SK-N-SH (cell line): ENCODE results near the gene MACROD2. TPM values are rescaled to one million over a fixed set of nuclear protein-coding genes. Genes with fewer than 3 reads are reported as not detected.

ENCODE experiments used
- CTCF ChIA-PET: fragments of 300-600, 350-600 bp; formaldehyde crosslinking; extraction: SDS; loops from one replicate; lab custom pipeline; 2021; lab: Yijun Ruan, JAX
- POLR2A ChIA-PET: fragments of 350-600 bp; sonication (Branson Sonifier 250); formaldehyde crosslinking; extraction: SDS; loops from one replicate; lab custom pipeline; 2020; ENCODE audit warnings: antibody characterized with exemption, inconsistent platforms; lab: Yijun Ruan, JAX
- DNase-seq: peaks from one replicate; pipeline ENCODE4 v3.0.0; 2012
- H2AFZ ChIP-seq: fragments of 200-600 bp; sonication (generic); 2 replicates; pipeline ENCODE4 v1.8.1; 2016; ENCODE audit warnings: antibody characterized with exemption, mild to moderate bottlenecking, low read depth
- H3F3A ChIP-seq: fragments of 200-600 bp; sonication (generic); replicated peaks from 2 replicates; pipeline ENCODE3; 2016; ENCODE audit warnings: antibody characterized with exemption, mild to moderate bottlenecking; ENCODE audit not compliant: insufficient read depth
- H3K27ac ChIP-seq, 2 experiments: fragments of 200-500 bp in 1 of 2; fragments of 200-600 bp in 1 of 2; sonication (Bioruptor generic) in 1 of 2; sonication (generic), shearing (Covaris generic) in 1 of 2; 2 replicates each; pipeline versions ENCODE4 v1.5.1 to v1.6.1; 2014 to 2016; ENCODE audit warnings: low read depth in 2 of 2, inconsistent platforms in 1 of 2, low read length in 1 of 2, mild to moderate bottlenecking in 1 of 2, mixed read lengths in 1 of 2
- H3K27me3 ChIP-seq: fragments of 200-600 bp; sonication (generic), shearing (Covaris generic); 2 replicates; pipeline ENCODE4 v1.6.1; 2016; ENCODE audit warnings: mixed run types; ENCODE audit not compliant: insufficient read depth
- H3K36me3 ChIP-seq, 2 experiments: fragments of 200-500 bp in 1 of 2; fragments of 200-600 bp in 1 of 2; sonication (Bioruptor generic) in 1 of 2; sonication (generic) in 1 of 2; replicated peaks in 1 of 2; 2 replicates each; pipeline versions ENCODE3 to v1.5.1; 2014 to 2016; ENCODE audit warnings: low read length in 1 of 2, mild to moderate bottlenecking in 1 of 2; ENCODE audit not compliant: insufficient read depth in 2 of 2, control insufficient read depth in 1 of 2
- H3K4me1 ChIP-seq, 2 experiments: fragments of 200-500 bp in 1 of 2; fragments of 200-600 bp in 1 of 2; sonication (Bioruptor generic) in 1 of 2; sonication (generic), shearing (Covaris generic) in 1 of 2; 2 replicates each; pipeline versions ENCODE4 v1.5.1 to v1.6.1; 2014 to 2016; ENCODE audit warnings: low read depth in 1 of 2, low read length in 1 of 2, mixed run types in 1 of 2; ENCODE audit not compliant: insufficient read depth in 2 of 2, control insufficient read depth in 1 of 2
- H3K4me2 ChIP-seq: fragments of 200-600 bp; sonication (generic), shearing (Covaris generic); 2 replicates; pipeline ENCODE4 v1.6.1; 2017; ENCODE audit warnings: mixed run types
- H3K4me3 ChIP-seq, 2 experiments: fragments of 200-500 bp in 1 of 2; fragments of 200-600 bp in 1 of 2; sonication (Bioruptor generic) in 1 of 2; sonication (generic), shearing (Covaris generic) in 1 of 2; 2 replicates each; pipeline versions ENCODE4 v1.5.1 to v1.8.1; 2014 to 2016; ENCODE audit warnings: low read depth in 2 of 2, inconsistent platforms in 1 of 2, low read length in 1 of 2, mild to moderate bottlenecking in 1 of 2, mixed read lengths in 1 of 2, moderate library complexity in 1 of 2
- H3K79me2 ChIP-seq: fragments of 200-600 bp; sonication (generic); 2 replicates; pipeline ENCODE4 v1.8.1; 2017; ENCODE audit warnings: mild to moderate bottlenecking; ENCODE audit not compliant: insufficient read depth
- H3K9ac ChIP-seq: fragments of 200-600 bp; sonication (generic); 2 replicates; pipeline ENCODE4 v1.6.1; 2017; ENCODE audit warnings: mixed run types
- H3K9me2 ChIP-seq: fragments of 200-600 bp; sonication (generic); 2 replicates; pipeline ENCODE4 v1.6.1; 2017; ENCODE audit warnings: mixed run types
- H3K9me3 ChIP-seq: fragments of 200-600 bp; sonication (generic); 2 replicates; pipeline ENCODE4 v1.6.1; 2017; ENCODE audit warnings: mixed run types, mild to moderate bottlenecking, moderate library complexity
- H4K20me1 ChIP-seq: fragments of 200-600 bp; sonication (generic); 2 replicates; pipeline ENCODE4 v1.6.1; 2017; ENCODE audit warnings: mild to moderate bottlenecking, mixed run types; ENCODE audit not compliant: insufficient read depth
- CHD2 ChIP-seq: fragments of 150-350 bp; IDR thresholded peaks from 2 replicates; pipeline ENCODE4 v1.6.1; 2018; ENCODE audit warnings: low read length; ENCODE audit not compliant: partially characterized antibody
- FOSL2 ChIP-seq: IDR thresholded peaks from 2 replicates; pipeline ENCODE4 v1.4.0; 2012; ENCODE audit warnings: low read depth, mild to moderate bottlenecking, moderate library complexity, borderline replicate concordance
- FOXM1 ChIP-seq: IDR thresholded peaks from 2 replicates; pipeline ENCODE4 v1.4.0; 2012; ENCODE audit warnings: low read depth, mild to moderate bottlenecking
- MAX ChIP-seq: IDR thresholded peaks from 2 replicates; pipeline ENCODE4 v1.4.0; 2012; ENCODE audit warnings: low read depth
- MXI1 ChIP-seq: IDR thresholded peaks from 2 replicates; pipeline ENCODE4 v1.6.1; 2012; ENCODE audit warnings: mild to moderate bottlenecking, low read depth, low read length, improper control_type of control experiment
- POLR2AphosphoS5 ChIP-seq: IDR thresholded peaks from 2 replicates; pipeline ENCODE4 v1.6.1; 2012; ENCODE audit warnings: low read depth, low read length
- RCOR1 ChIP-seq: fragments of 150-350 bp; IDR thresholded peaks from 2 replicates; pipeline ENCODE4 v1.6.1; 2017; ENCODE audit warnings: antibody characterized with exemption, low read length
- RXRA ChIP-seq: IDR thresholded peaks from 2 replicates; pipeline ENCODE4 v1.4.0; 2012; ENCODE audit warnings: low read depth, mild to moderate bottlenecking, borderline replicate concordance
- SMC3 ChIP-seq: IDR thresholded peaks from 2 replicates; pipeline ENCODE4 v1.6.1; 2012; ENCODE audit warnings: low read depth, low read length, improper control_type of control experiment
- TCF12 ChIP-seq: IDR thresholded peaks from 2 replicates; pipeline ENCODE4 v1.4.0; 2012
- TEAD4 ChIP-seq: IDR thresholded peaks from 2 replicates; pipeline ENCODE4 v1.4.0; 2012; ENCODE audit warnings: mild to moderate bottlenecking, borderline replicate concordance; ENCODE audit not compliant: insufficient read depth
- USF1 ChIP-seq: IDR thresholded peaks from 2 replicates; pipeline ENCODE4 v1.4.0; 2012; ENCODE audit warnings: low read depth, borderline replicate concordance
- YY1 ChIP-seq: IDR thresholded peaks from 2 replicates; pipeline ENCODE4 v1.4.0; 2012; ENCODE audit warnings: low read depth, mild to moderate bottlenecking
- ZBTB33 ChIP-seq: IDR thresholded peaks from 2 replicates; pipeline ENCODE4 v1.4.0; 2012; ENCODE audit warnings: low read depth, borderline replicate concordance
- WGBS: methylation state at CpG from one replicate; pipeline ENCODE4 v1.1.6; 2017; ENCODE audit warnings: low lambda C conversion rate; 5-methylcytosine and 5-hydroxymethylcytosine counted together
- polyA plus RNA-seq, 3 experiments: library from polyadenylated mRNA; depleted of rRNA; stranded (reverse); fragments of >200 nt; gene quantifications; 2 replicates each; pipeline ENCODE4 v1.2.3, GENCODE V29; 2012
- TF ChIP-seq, protein P1 (sequence below): IDR thresholded peaks from 2 replicates; pipeline ENCODE4; 2012
- TF ChIP-seq, protein P2 (sequence below): fragments of 150-350 bp; IDR thresholded peaks from 2 replicates; pipeline ENCODE4 v1.6.1; 2016; ENCODE audit warnings: mild to moderate bottlenecking, low read depth, low read length

Gene MACROD2
- polyA plus RNA-seq, 1 of the 3 experiments (the other 2 are of a cell fraction), result 0.33 TPM

- H3K4me2 ChIP-seq, result no peak overlapping the region
- H3K4me3 ChIP-seq, result no peak overlapping the region
- no peak overlapping the region for H3K27ac ChIP-seq
- no peaks in the 10 kb centered on the region for H3K9me2 ChIP-seq
- H3K79me2 ChIP-seq, result no peaks in the 10 kb centered on the region
- no peak for DNase-seq
- H3K9ac ChIP-seq, result no peak overlapping the region
- H3F3A ChIP-seq, result no peaks in the 10 kb centered on the region
- no peaks in the 10 kb centered on the region for H3K36me3 ChIP-seq
- ChIA-PET POLR2A (no interaction called here), CTCF (no interaction called here)
- H3K9me3 ChIP-seq, result no peaks in the 10 kb centered on the region
- peaks cover 12 to 20% of the 10 kb centered on the region in 2 experiments; a peak in 3 of 4 replicates for H3K4me1 ChIP-seq
- H2AFZ ChIP-seq, result no peak overlapping the region
- H3K27me3 ChIP-seq, result no peaks in the 10 kb centered on the region
- no peaks in the 10 kb centered on the region for H4K20me1 ChIP-seq
- TF ChIP-seq ZBTB33 (no peak), YY1 (no peak), RXRA (no peak)
- TF ChIP-seq, protein P1, sequence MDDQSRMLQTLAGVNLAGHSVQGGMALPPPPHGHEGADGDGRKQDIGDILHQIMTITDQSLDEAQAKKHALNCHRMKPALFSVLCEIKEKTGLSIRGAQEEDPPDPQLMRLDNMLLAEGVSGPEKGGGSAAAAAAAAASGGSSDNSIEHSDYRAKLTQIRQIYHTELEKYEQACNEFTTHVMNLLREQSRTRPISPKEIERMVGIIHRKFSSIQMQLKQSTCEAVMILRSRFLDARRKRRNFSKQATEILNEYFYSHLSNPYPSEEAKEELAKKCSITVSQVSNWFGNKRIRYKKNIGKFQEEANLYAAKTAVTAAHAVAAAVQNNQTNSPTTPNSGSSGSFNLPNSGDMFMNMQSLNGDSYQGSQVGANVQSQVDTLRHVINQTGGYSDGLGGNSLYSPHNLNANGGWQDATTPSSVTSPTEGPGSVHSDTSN, result no peak
Measured at GRCh38 chr20:14890713-14891112, 895.4 kb downstream of the MACROD2 start.

- TF ChIP-seq MAX (no peak), CHD2 (no peak), TCF12 (no peak), RCOR1 (no peak), RXRA (no peak), POLR2AphosphoS5 (no peak), FOSL2 (no peak), USF1 (no peak), SMC3 (no peak), FOXM1 (no peak), TEAD4 (no peak), ZBTB33 (no peak), MXI1 (no peak)
- TF ChIP-seq, protein P2, sequence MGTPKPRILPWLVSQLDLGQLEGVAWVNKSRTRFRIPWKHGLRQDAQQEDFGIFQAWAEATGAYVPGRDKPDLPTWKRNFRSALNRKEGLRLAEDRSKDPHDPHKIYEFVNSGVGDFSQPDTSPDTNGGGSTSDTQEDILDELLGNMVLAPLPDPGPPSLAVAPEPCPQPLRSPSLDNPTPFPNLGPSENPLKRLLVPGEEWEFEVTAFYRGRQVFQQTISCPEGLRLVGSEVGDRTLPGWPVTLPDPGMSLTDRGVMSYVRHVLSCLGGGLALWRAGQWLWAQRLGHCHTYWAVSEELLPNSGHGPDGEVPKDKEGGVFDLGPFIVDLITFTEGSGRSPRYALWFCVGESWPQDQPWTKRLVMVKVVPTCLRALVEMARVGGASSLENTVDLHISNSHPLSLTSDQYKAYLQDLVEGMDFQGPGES, result no peak
- TF ChIP-seq, all 33 proteins: peak for 0
- ChIA-PET POLR2A (no interaction called here), CTCF (no interaction called here)
- 82% methylated on average over 4 of the region's 4 CpGs for WGBS
- no peak overlapping the region for H3K4me2 ChIP-seq
- no peaks in the 10 kb centered on the region for H3K9me2 ChIP-seq
- no peaks in the 10 kb centered on the region for H3K27me3 ChIP-seq
- H3F3A ChIP-seq, result no peaks in the 10 kb centered on the region
- H3K4me3 ChIP-seq, result no peak overlapping the region
- no peaks in the 10 kb centered on the region for H4K20me1 ChIP-seq
- no peak for DNase-seq
- no peaks in the 10 kb centered on the region for H3K36me3 ChIP-seq
- H2AFZ ChIP-seq, result no peak overlapping the region
- H3K27ac ChIP-seq, result no peak overlapping the region
- no peak overlapping the region for H3K9ac ChIP-seq
- no peaks in the 10 kb centered on the region for H3K9me3 ChIP-seq
- no peaks in the 10 kb centered on the region for H3K79me2 ChIP-seq
- H3K4me1 ChIP-seq, result peaks cover 8 to 18% of the 10 kb centered on the region in 2 experiments; a peak in 3 of 4 replicates
Measured at GRCh38 chr20:14892782-14893181, 897.5 kb downstream of the MACROD2 start.
